ENCODE results near the gene PRKCE. TPM values are rescaled to one million over a fixed set of nuclear protein-coding genes. Genes with fewer than 3 reads are reported as not detected.

PRKCE gene
- total RNA-seq, 1 experiment from 2014 or later: 4.4 TPM

GRCh38 chr2:45883603-45884000, 232.1 kb downstream of the PRKCE start:
- intact Hi-C loops (cut with micrococcal nuclease; ENCODE audit: unreplicated experiment): no loop called here
- Mint-ChIP-seq H3K9me3 (ENCODE audit: unreplicated experiment) (no peaks in the 10 kb centered on the region), H3K27me3 (ENCODE audit: insufficient read depth, unreplicated experiment) (no peaks in the 10 kb centered on the region), H3K4me3 (ENCODE audit: unreplicated experiment) (no peak overlapping the region), H3K27ac (ENCODE audit: unreplicated experiment) (no peak overlapping the region), H3K36me3 (ENCODE audit: insufficient read depth, unreplicated experiment) (peaks cover 5% of the 10 kb centered on the region), H3K4me1 (ENCODE audit: low read depth, unreplicated experiment) (peaks cover 7% of the 10 kb centered on the region)
- BruUV-seq (replicated peaks): no TSS peak
- no peak for DNase-seq
- Histone ChIP-seq H3K9me3 (no peaks in the 10 kb centered on the region), H3K4me3 (ENCODE audit: low read depth, low read length) (no peak overlapping the region), H3K36me3 (ENCODE audit: control insufficient read depth, insufficient read depth, low read length) (no peaks in the 10 kb centered on the region), H3K4me1 (no peaks in the 10 kb centered on the region), H3K27me3 (replicated peaks; ENCODE audit: control insufficient read depth, insufficient read depth, low read length) (no peaks in the 10 kb centered on the region)
- POLR2A ChIA-PET: no interaction called here
- no peak for TF ChIP-seq CTCF (IDR thresholded peaks at IDR 0.05; ENCODE audit: insufficient read depth in 1 of 2, low read depth in 1 of 2, low read length in 1 of 2, severe bottlenecking in 1 of 2, unreplicated experiment in 1 of 2)
- CTCF ChIA-PET: no interaction called here

GRCh38 chr2:45884126-45884525, 232.7 kb downstream of the PRKCE start:
- Mint-ChIP-seq H3K9me3 (ENCODE audit: unreplicated experiment) (no peaks in the 10 kb centered on the region), H3K27me3 (ENCODE audit: insufficient read depth, unreplicated experiment) (no peaks in the 10 kb centered on the region), H3K4me3 (ENCODE audit: unreplicated experiment) (no peak overlapping the region), H3K4me1 (ENCODE audit: low read depth, unreplicated experiment) (peaks cover 11% of the 10 kb centered on the region), H3K36me3 (ENCODE audit: insufficient read depth, unreplicated experiment) (peaks cover 5% of the 10 kb centered on the region), H3K27ac (ENCODE audit: unreplicated experiment) (no peak overlapping the region)
- Histone ChIP-seq H3K27me3 (replicated peaks; ENCODE audit: control insufficient read depth, insufficient read depth, low read length) (no peaks in the 10 kb centered on the region), H3K4me1 (no peaks in the 10 kb centered on the region), H3K4me3 (ENCODE audit: low read depth, low read length) (no peak overlapping the region), H3K9me3 (no peaks in the 10 kb centered on the region), H3K36me3 (ENCODE audit: control insufficient read depth, insufficient read depth, low read length) (no peaks in the 10 kb centered on the region)
- ChIA-PET CTCF (no interaction called here), POLR2A (no interaction called here)
- intact Hi-C loops (cut with micrococcal nuclease; ENCODE audit: unreplicated experiment): no loop called here
- no TSS peak for BruUV-seq (replicated peaks)
- no peak for TF ChIP-seq CTCF (IDR thresholded peaks at IDR 0.05; ENCODE audit: insufficient read depth in 1 of 2, low read depth in 1 of 2, low read length in 1 of 2, severe bottlenecking in 1 of 2, unreplicated experiment in 1 of 2)
- DNase-seq: no peak

GRCh38 chr2:45885171-45885621, 233.7 kb downstream of the PRKCE start:
- no peaks in the 10 kb centered on the region for H3K36me3 ChIP-seq (ENCODE audit: control insufficient read depth, insufficient read depth, low read length)
- POLR2A ChIA-PET: no interaction called here
- no peaks in the 10 kb centered on the region for H3K4me1 ChIP-seq
- no peaks in the 10 kb centered on the region for H3K27me3 ChIP-seq (replicated peaks; ENCODE audit: control insufficient read depth, insufficient read depth, low read length)
- Mint-ChIP-seq H3K36me3 (ENCODE audit: insufficient read depth, unreplicated experiment) (peaks cover 5% of the 10 kb centered on the region), H3K4me1 (ENCODE audit: low read depth, unreplicated experiment) (peaks cover 11% of the 10 kb centered on the region), H3K27me3 (ENCODE audit: insufficient read depth, unreplicated experiment) (no peaks in the 10 kb centered on the region), H3K9me3 (ENCODE audit: unreplicated experiment) (no peaks in the 10 kb centered on the region), H3K27ac (ENCODE audit: unreplicated experiment) (no peak overlapping the region), H3K4me3 (ENCODE audit: unreplicated experiment) (no peak overlapping the region)
- CTCF ChIA-PET: no interaction called here
- no peak for TF ChIP-seq CTCF (IDR thresholded peaks at IDR 0.05; ENCODE audit: insufficient read depth in 1 of 2, low read depth in 1 of 2, low read length in 1 of 2, severe bottlenecking in 1 of 2, unreplicated experiment in 1 of 2)
- intact Hi-C loops (cut with micrococcal nuclease; ENCODE audit: unreplicated experiment): no loop called here
- DNase-seq: no peak
- H3K4me3 ChIP-seq (ENCODE audit: low read depth, low read length): no peak overlapping the region
- H3K9me3 ChIP-seq: no peaks in the 10 kb centered on the region
- no TSS peak for BruUV-seq (replicated peaks)

All from Caco-2 (cell line).